Measurements from ENCODE around the gene PUDP.

PUDP gene

GRCh38 chrX:7111518-7111917 lies 36.4 kb downstream of the PUDP start:
- no peaks in the 10 kb centered on the region for H3K9me3 ChIP-seq (ENCODE audit: severe bottlenecking)
- ATAC-seq (ENCODE audit: low read depth) = no peak
- no peaks in the 10 kb centered on the region for H3K27me3 ChIP-seq (ENCODE audit: insufficient read depth, poor library complexity, severe bottlenecking)
- no peaks in the 10 kb centered on the region for H3K36me3 ChIP-seq (ENCODE audit: low read depth)
- H3K27ac ChIP-seq (ENCODE audit: poor library complexity, severe bottlenecking) = no peak overlapping the region
- no peak for DNase-seq (ENCODE audit: low spot score)
- no peak overlapping the region for H3K4me3 ChIP-seq (ENCODE audit: severe bottlenecking)
- H3K4me1 ChIP-seq (ENCODE audit: insufficient read depth, poor library complexity, severe bottlenecking) = peaks cover 5% of the 10 kb centered on the region
- TF ChIP-seq CTCF (IDR thresholded peaks at IDR 0.05; ENCODE audit: poor library complexity, severe bottlenecking) = no peak

GRCh38 chrX:7110821-7111276 lies 37.1 kb downstream of the PUDP start:
- DNase-seq (ENCODE audit: low spot score) = no peak
- Histone ChIP-seq H3K9me3 (ENCODE audit: severe bottlenecking) (no peaks in the 10 kb centered on the region), H3K4me3 (ENCODE audit: severe bottlenecking) (no peak overlapping the region), H3K36me3 (ENCODE audit: low read depth) (no peaks in the 10 kb centered on the region), H3K4me1 (ENCODE audit: insufficient read depth, poor library complexity, severe bottlenecking) (peaks cover 5% of the 10 kb centered on the region), H3K27me3 (ENCODE audit: insufficient read depth, poor library complexity, severe bottlenecking) (no peaks in the 10 kb centered on the region), H3K27ac (ENCODE audit: poor library complexity, severe bottlenecking) (no peak overlapping the region)
- no peak for ATAC-seq (ENCODE audit: low read depth)
- no peak for TF ChIP-seq CTCF (IDR thresholded peaks at IDR 0.05; ENCODE audit: poor library complexity, severe bottlenecking)

GRCh38 chrX:7109838-7110793 lies 37.8 kb downstream of the PUDP start:
- DNase-seq (ENCODE audit: low spot score) (no peak), ATAC-seq (ENCODE audit: low read depth) (no peak)
- H3K27me3 ChIP-seq (ENCODE audit: insufficient read depth, poor library complexity, severe bottlenecking) = no peaks in the 10 kb centered on the region
- no peak overlapping the region for H3K4me3 ChIP-seq (ENCODE audit: severe bottlenecking)
- no peaks in the 10 kb centered on the region for H3K9me3 ChIP-seq (ENCODE audit: severe bottlenecking)
- no peak overlapping the region for H3K27ac ChIP-seq (ENCODE audit: poor library complexity, severe bottlenecking)
- no peak for TF ChIP-seq CTCF (IDR thresholded peaks at IDR 0.05; ENCODE audit: poor library complexity, severe bottlenecking)
- H3K36me3 ChIP-seq (ENCODE audit: low read depth) = no peaks in the 10 kb centered on the region
- peaks cover 5% of the 10 kb centered on the region for H3K4me1 ChIP-seq (ENCODE audit: insufficient read depth, poor library complexity, severe bottlenecking)

DNA sequence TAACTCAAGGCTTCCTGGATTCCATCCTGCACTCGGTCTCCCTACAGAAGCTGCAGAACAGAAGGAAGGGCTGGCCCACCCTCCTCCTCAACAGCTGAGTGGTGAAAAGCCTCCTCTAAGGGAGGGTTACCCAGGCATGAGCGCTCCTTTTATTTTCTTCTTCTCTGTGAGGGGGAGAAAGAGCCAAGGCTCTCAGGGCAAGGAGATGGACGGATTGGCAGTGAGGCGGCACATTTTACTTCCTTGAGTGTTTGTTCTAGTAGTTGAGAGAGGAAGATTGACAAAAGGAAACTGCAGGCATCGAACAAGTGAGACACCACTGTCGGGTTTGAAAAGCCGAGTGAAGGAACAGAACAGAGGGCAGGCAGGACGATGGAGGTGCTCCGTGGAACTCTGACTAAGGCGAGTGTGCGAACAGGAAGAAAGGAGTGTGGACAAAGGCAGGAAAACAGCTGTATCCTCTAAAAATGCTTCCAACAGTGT lies 38.9 kb downstream of the PUDP start:
- no peak for ATAC-seq (ENCODE audit: low read depth)
- 0 out of 2 replicates have a peak, but pooled peaks cover 2% of the 10 kb centered on the region for H3K36me3 ChIP-seq (ENCODE audit: low read depth)
- no peak for DNase-seq (ENCODE audit: low spot score)
- no peak overlapping the region for H3K4me3 ChIP-seq (ENCODE audit: severe bottlenecking)
- no peaks in the 10 kb centered on the region for H3K9me3 ChIP-seq (ENCODE audit: severe bottlenecking)
- H3K4me1 ChIP-seq (ENCODE audit: insufficient read depth, poor library complexity, severe bottlenecking) = peaks cover 5% of the 10 kb centered on the region
- TF ChIP-seq CTCF (IDR thresholded peaks at IDR 0.05; ENCODE audit: poor library complexity, severe bottlenecking) = no peak
- no peak overlapping the region for H3K27ac ChIP-seq (ENCODE audit: poor library complexity, severe bottlenecking)
- no peaks in the 10 kb centered on the region for H3K27me3 ChIP-seq (ENCODE audit: insufficient read depth, poor library complexity, severe bottlenecking)

DNA sequence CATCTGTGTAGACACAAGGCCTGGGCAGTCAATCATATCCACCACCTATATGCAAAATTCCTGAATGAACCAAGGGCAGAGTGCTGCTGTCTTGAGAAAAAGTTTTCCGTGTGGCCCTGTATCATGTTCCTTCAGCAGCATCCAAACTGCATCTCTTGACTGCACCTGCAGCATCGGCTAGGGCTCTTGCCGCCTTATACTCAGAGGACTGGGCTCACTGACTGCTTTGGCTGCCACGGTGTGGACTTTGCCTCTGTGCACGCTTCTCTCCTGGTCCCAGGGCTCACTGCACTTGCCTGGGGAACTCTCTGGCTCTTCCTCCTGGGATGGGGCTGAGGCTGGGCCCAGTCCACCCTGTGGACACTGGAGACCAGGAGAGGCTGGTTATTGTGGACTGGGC lies 39.9 kb downstream of the PUDP start:
- DNase-seq (ENCODE audit: low spot score) (no peak), ATAC-seq (ENCODE audit: low read depth) (no peak)
- H3K9me3 ChIP-seq (ENCODE audit: severe bottlenecking) = no peaks in the 10 kb centered on the region
- H3K4me1 ChIP-seq (ENCODE audit: insufficient read depth, poor library complexity, severe bottlenecking) = peaks cover 5% of the 10 kb centered on the region
- H3K4me3 ChIP-seq (ENCODE audit: severe bottlenecking) = no peak overlapping the region
- TF ChIP-seq CTCF (IDR thresholded peaks at IDR 0.05; ENCODE audit: poor library complexity, severe bottlenecking) = no peak
- no peaks in the 10 kb centered on the region for H3K27me3 ChIP-seq (ENCODE audit: insufficient read depth, poor library complexity, severe bottlenecking)
- 0 out of 2 replicates have a peak, but pooled peaks cover 4% of the 10 kb centered on the region for H3K36me3 ChIP-seq (ENCODE audit: low read depth)
- no peak overlapping the region for H3K27ac ChIP-seq (ENCODE audit: poor library complexity, severe bottlenecking)
